Stimulated activated memory B cell treated with anti-CD40 and anti-IgM and Interleukin-4, amounts not matched to agents 10 μg/mL and 1 μg/mL and 100 μg/mL, for 72 hours (primary cell): ENCODE results near the gene NABP1.
A peak's percentile ranks its signal among the peaks of the same experiment; 100 is the strongest.

ENCODE experiments used
- ATAC-seq: fragments of 150-1000 bp; cut with Tn5 transposase; 2 replicates; pipeline ENCODE4 v1.10.0; 2021
- H3K27ac Mint-ChIP-seq: one replicate; pipeline ENCODE4 v1.8.0; 2022; ENCODE audit warnings: mild to moderate bottlenecking, mixed read lengths
- H3K27me3 Mint-ChIP-seq: one replicate; pipeline ENCODE4 v1.8.0; 2022; ENCODE audit warnings: mixed read lengths
- H3K36me3 Mint-ChIP-seq: one replicate; pipeline ENCODE4 v1.8.0; 2022; ENCODE audit warnings: mixed read lengths
- H3K4me1 Mint-ChIP-seq: one replicate; pipeline ENCODE4 v1.8.0; 2022; ENCODE audit warnings: mixed read lengths
- H3K4me3 Mint-ChIP-seq: one replicate; pipeline ENCODE4 v1.8.0; 2022; ENCODE audit warnings: mild to moderate bottlenecking, moderate library complexity, mixed read lengths
- H3K9me3 Mint-ChIP-seq: one replicate; pipeline ENCODE4 v1.8.0; 2022; ENCODE audit warnings: mixed read lengths

NABP1 gene

GRCh38 chr2:191703079-191703725, 25.3 kb downstream of the NABP1 start:
- H3K4me3 Mint-ChIP-seq, result no peak overlapping the region
- H3K4me1 Mint-ChIP-seq, result no peaks in the 10 kb centered on the region
- ATAC-seq, result no peak
- H3K36me3 Mint-ChIP-seq, result peaks cover 34% of the 10 kb centered on the region
- H3K27ac Mint-ChIP-seq, result no peak overlapping the region
- H3K27me3 Mint-ChIP-seq, result no peaks in the 10 kb centered on the region
- H3K9me3 Mint-ChIP-seq, result no peaks in the 10 kb centered on the region

GRCh38 chr2:191705084-191705483, 27.1 kb downstream of the NABP1 start:
- Mint-ChIP-seq H3K4me3 (no peak overlapping the region), H3K4me1 (peaks cover 6% of the 10 kb centered on the region), H3K27me3 (no peaks in the 10 kb centered on the region), H3K9me3 (no peaks in the 10 kb centered on the region), H3K36me3 (peaks cover 52% of the 10 kb centered on the region), H3K27ac (no peak overlapping the region)
- ATAC-seq, result no peak

GRCh38 chr2:191705701-191706100, 27.8 kb downstream of the NABP1 start:
- Mint-ChIP-seq H3K4me3 (no peak overlapping the region), H3K27ac (no peak overlapping the region), H3K9me3 (no peaks in the 10 kb centered on the region), H3K27me3 (no peaks in the 10 kb centered on the region), H3K4me1 (peaks cover 6% of the 10 kb centered on the region), H3K36me3 (peaks cover 48% of the 10 kb centered on the region)
- no peak for ATAC-seq

GRCh38 chr2:191706791-191707190, 28.9 kb downstream of the NABP1 start:
- H3K9me3 Mint-ChIP-seq, result no peaks in the 10 kb centered on the region
- no peak overlapping the region for H3K27ac Mint-ChIP-seq
- H3K4me1 Mint-ChIP-seq, result peaks cover 6% of the 10 kb centered on the region
- no peaks in the 10 kb centered on the region for H3K27me3 Mint-ChIP-seq
- ATAC-seq, result no peak
- H3K4me3 Mint-ChIP-seq, result no peak overlapping the region
- peaks cover 38% of the 10 kb centered on the region for H3K36me3 Mint-ChIP-seq

GRCh38 chr2:191707542-191707941, 29.6 kb downstream of the NABP1 start:
- ATAC-seq, result no peak
- no peaks in the 10 kb centered on the region for H3K9me3 Mint-ChIP-seq
- peaks cover 6% of the 10 kb centered on the region for H3K4me1 Mint-ChIP-seq
- no peaks in the 10 kb centered on the region for H3K27me3 Mint-ChIP-seq
- H3K4me3 Mint-ChIP-seq, result no peak overlapping the region
- peaks cover 41% of the 10 kb centered on the region for H3K36me3 Mint-ChIP-seq
- H3K27ac Mint-ChIP-seq, result no peak overlapping the region

- Mint-ChIP-seq H3K27ac (no peak overlapping the region), H3K27me3 (no peaks in the 10 kb centered on the region), H3K9me3 (no peaks in the 10 kb centered on the region), H3K4me1 (peaks cover 6% of the 10 kb centered on the region), H3K4me3 (no peak overlapping the region), H3K36me3 (peaks cover 31% of the 10 kb centered on the region)
- ATAC-seq, result no peak
Observed at GRCh38 chr2:191710411-191710900, 32.5 kb downstream of the NABP1 start.

- Mint-ChIP-seq H3K27me3 (no peaks in the 10 kb centered on the region), H3K9me3 (no peaks in the 10 kb centered on the region), H3K27ac (no peak overlapping the region), H3K4me3 (no peak overlapping the region), H3K36me3 (peaks cover 25% of the 10 kb centered on the region), H3K4me1 (peaks cover 6% of the 10 kb centered on the region)
- no peak for ATAC-seq
Observed at GRCh38 chr2:191711621-191712020, 33.7 kb downstream of the NABP1 start.

- peaks cover 20% of the 10 kb centered on the region for H3K36me3 Mint-ChIP-seq
- no peak overlapping the region for H3K27ac Mint-ChIP-seq
- H3K9me3 Mint-ChIP-seq, result no peaks in the 10 kb centered on the region
- ATAC-seq, result no peak
- H3K4me3 Mint-ChIP-seq, result no peak overlapping the region
- peaks cover 6% of the 10 kb centered on the region for H3K4me1 Mint-ChIP-seq
- no peaks in the 10 kb centered on the region for H3K27me3 Mint-ChIP-seq
Observed at GRCh38 chr2:191713837-191714236, 35.9 kb downstream of the NABP1 start.

- no peaks in the 10 kb centered on the region for H3K9me3 Mint-ChIP-seq
- H3K27ac Mint-ChIP-seq, result no peak overlapping the region
- no peaks in the 10 kb centered on the region for H3K27me3 Mint-ChIP-seq
- no peak overlapping the region for H3K4me3 Mint-ChIP-seq
- no peak for ATAC-seq
- peaks cover 2% of the 10 kb centered on the region for H3K4me1 Mint-ChIP-seq
- peaks cover 9% of the 10 kb centered on the region for H3K36me3 Mint-ChIP-seq
Observed at GRCh38 chr2:191714925-191715324, 37.0 kb downstream of the NABP1 start.

- peaks cover 7% of the 10 kb centered on the region for H3K36me3 Mint-ChIP-seq
- ATAC-seq, result no peak
- no peak overlapping the region for H3K27ac Mint-ChIP-seq
- no peaks in the 10 kb centered on the region for H3K4me1 Mint-ChIP-seq
- H3K4me3 Mint-ChIP-seq, result no peak overlapping the region
- no peaks in the 10 kb centered on the region for H3K27me3 Mint-ChIP-seq
- no peaks in the 10 kb centered on the region for H3K9me3 Mint-ChIP-seq
Observed at GRCh38 chr2:191715471-191715870, 37.5 kb downstream of the NABP1 start.

- ATAC-seq, result no peak
- Mint-ChIP-seq H3K4me3 (no peak overlapping the region), H3K4me1 (no peaks in the 10 kb centered on the region), H3K27ac (no peak overlapping the region), H3K9me3 (no peaks in the 10 kb centered on the region), H3K36me3 (no peaks in the 10 kb centered on the region), H3K27me3 (no peaks in the 10 kb centered on the region)
Observed at GRCh38 chr2:191719261-191719660, 41.3 kb downstream of the NABP1 start.

- H3K4me3 Mint-ChIP-seq, result no peak overlapping the region
- no peak overlapping the region for H3K27ac Mint-ChIP-seq
- H3K27me3 Mint-ChIP-seq, result no peaks in the 10 kb centered on the region
- ATAC-seq, result no peak
- H3K9me3 Mint-ChIP-seq, result no peaks in the 10 kb centered on the region
- H3K36me3 Mint-ChIP-seq, result no peaks in the 10 kb centered on the region
- no peaks in the 10 kb centered on the region for H3K4me1 Mint-ChIP-seq
Observed at GRCh38 chr2:191719938-191720337, 42.0 kb downstream of the NABP1 start.

GRCh38 chr2:191721331-191721730, 43.4 kb downstream of the NABP1 start:
- Mint-ChIP-seq H3K36me3 (no peaks in the 10 kb centered on the region), H3K27me3 (no peaks in the 10 kb centered on the region), H3K4me3 (no peak overlapping the region), H3K9me3 (no peaks in the 10 kb centered on the region), H3K4me1 (no peaks in the 10 kb centered on the region), H3K27ac (no peak overlapping the region)
- no peak for ATAC-seq

GRCh38 chr2:191724015-191724414, 46.1 kb downstream of the NABP1 start:
- H3K27ac Mint-ChIP-seq, result no peak overlapping the region
- no peak overlapping the region for H3K4me3 Mint-ChIP-seq
- H3K36me3 Mint-ChIP-seq, result no peaks in the 10 kb centered on the region
- no peaks in the 10 kb centered on the region for H3K9me3 Mint-ChIP-seq
- H3K4me1 Mint-ChIP-seq, result no peaks in the 10 kb centered on the region
- H3K27me3 Mint-ChIP-seq, result no peaks in the 10 kb centered on the region
- ATAC-seq, result peak; percentile 74

GRCh38 chr2:191728750-191729624, 51.1 kb downstream of the NABP1 start:
- Mint-ChIP-seq H3K4me3 (no peak overlapping the region), H3K27me3 (no peaks in the 10 kb centered on the region), H3K36me3 (no peaks in the 10 kb centered on the region), H3K4me1 (no peaks in the 10 kb centered on the region), H3K27ac (no peak overlapping the region), H3K9me3 (no peaks in the 10 kb centered on the region)
- no peak for ATAC-seq

- no peak for ATAC-seq
- Mint-ChIP-seq H3K9me3 (no peaks in the 10 kb centered on the region), H3K4me3 (no peak overlapping the region), H3K36me3 (no peaks in the 10 kb centered on the region), H3K27me3 (no peaks in the 10 kb centered on the region), H3K4me1 (no peaks in the 10 kb centered on the region), H3K27ac (no peak overlapping the region)
Observed at GRCh38 chr2:191730263-191730662, 52.3 kb downstream of the NABP1 start.
